ENCODE measurements around the gene SRPK3.

GRCh38 chrX:153779891-153780677, 757 bp upstream of the SRPK3 start:
- TF ChIP-seq ZNF274 (IDR thresholded peaks at IDR 0.05; ENCODE audit: low read depth, low read length), result no peak
- TF ChIP-seq YY1 (IDR thresholded peaks at IDR 0.05; ENCODE audit: insufficient read depth, insufficient read length), result no peak

All from NT2/D1 (cell line).